Stimulated activated CD4-positive, alpha-beta T cell treated with anti-CD3 and anti-CD28 coated beads, Interleukin-2, amount 100 ng/mL, for 24 hours (primary cell): Measurements from ENCODE around the gene KCNK5.

Source experiments
- DNase-seq, 2 donors: peaks; one replicate each; pipeline ENCODE4 v3.0.0-alpha.2; 2020

Gene KCNK5

DNA sequence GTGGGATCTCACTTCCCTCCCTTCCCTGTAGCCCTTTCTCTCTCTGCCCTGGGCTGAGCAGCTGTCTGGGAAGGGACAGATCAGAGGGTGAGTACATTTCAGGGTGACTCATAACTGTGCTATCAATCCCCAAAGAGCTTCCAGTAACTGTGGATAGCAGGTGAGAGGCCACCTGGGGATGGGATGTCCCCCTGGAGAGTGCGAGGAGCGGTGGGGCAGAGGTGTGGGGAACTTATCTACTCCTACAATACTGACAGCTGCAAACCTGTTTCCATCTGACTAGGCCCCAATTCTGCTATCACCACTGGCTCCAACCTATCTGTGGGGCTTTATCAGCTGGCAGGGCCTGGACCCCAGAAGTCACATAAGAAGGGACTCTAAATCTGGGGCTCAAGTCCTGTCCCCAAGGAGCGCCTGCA, 32.6 kb downstream of the KCNK5 start:
- no peak for DNase-seq

DNA sequence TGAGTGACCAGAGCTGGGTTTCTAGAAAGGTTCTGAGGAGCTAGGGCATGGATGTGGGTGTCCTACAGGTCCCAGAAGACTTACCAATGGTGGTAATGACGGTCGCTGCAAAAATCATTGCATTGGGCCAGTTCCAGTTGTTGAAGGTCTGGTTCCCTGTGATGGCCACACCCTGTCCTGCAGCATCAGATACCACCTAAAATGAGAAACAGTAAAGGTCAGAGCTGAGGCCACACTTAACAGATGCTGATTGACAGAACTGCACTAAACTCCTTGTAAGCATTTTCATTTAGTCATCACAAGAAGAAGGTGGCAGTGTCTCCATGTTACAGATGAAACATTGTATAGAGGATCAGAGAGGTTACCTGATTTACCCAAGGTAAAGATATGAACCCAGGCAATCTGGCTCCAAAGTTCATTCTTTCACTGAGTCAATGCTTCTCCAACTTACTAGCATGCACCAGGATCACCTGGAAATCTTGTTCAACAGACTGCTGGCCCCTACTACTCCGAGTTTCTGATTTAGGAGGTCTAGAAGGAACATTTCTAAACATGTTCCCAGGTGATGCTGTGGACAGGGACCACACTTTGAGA, 33.4 kb downstream of the KCNK5 start:
- DNase-seq: no peak

DNA sequence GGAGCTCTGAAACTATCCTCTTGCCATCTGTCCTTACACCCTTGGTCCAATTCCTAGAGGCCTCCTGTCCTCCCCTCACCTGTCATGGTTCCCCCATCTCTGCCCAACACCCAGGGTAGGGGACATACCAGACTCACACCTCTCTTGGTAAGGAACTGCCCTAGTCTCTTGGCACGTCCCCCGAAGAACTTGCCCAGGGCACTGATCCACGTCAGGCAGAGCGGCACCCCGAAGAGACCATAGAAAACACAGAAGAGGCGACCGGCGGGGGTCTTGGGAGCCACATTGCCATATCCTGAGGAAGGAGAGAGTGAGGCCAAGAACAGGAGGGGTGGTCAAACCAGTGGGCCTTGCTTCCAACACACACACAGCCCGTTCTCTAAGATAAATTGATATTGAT, 34.8 kb downstream of the KCNK5 start:
- DNase-seq: no peak

DNA sequence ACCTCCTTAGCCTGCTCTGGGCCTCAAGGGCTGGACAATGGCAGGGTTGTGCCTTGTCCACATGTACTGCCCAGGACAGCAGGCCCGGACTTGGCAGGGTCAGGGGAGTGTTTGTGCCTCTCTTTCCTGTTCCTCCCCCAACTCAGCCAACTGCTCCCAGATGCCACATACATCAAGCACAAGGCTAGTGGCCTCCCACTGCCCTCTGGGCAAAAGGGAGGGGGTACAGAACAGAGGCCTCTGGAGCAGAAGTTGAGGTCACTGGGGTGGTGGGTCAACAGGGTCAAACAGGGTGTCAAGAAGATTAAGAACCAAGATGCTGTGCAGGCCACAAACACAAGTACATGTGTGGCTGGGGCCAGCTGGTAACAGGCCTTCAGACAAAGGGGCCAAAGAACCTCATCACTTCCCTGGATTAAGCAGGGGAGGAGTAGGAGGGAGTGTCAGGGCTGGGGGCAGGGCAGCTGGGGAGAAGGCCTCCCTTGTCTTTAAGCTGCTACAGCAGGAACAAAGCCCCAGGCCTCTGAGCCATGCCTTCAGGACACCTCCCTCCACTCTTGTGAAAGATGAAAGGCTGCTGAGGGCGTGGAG, 36.0 kb downstream of the KCNK5 start:
- DNase-seq: no peak

DNA sequence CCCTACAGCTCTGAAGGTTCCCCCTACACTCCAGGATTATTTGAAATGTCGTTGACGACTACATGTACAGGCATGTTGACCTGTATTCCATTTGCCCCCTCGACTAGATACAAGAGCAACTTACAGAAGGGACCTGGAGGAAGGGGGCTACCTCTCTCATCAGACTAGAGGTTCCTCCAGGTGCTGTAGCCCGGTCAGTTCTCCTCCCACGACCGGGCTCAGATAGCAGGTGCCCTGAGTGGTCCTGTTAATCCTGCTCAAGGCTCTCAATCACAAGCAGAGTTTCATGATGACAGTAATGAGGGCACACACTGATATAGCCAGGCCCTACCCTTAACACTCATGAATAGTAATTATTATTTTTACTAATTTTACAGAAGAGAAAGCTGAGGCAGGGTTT, 36.5 kb downstream of the KCNK5 start:
- DNase-seq: no peak

DNA sequence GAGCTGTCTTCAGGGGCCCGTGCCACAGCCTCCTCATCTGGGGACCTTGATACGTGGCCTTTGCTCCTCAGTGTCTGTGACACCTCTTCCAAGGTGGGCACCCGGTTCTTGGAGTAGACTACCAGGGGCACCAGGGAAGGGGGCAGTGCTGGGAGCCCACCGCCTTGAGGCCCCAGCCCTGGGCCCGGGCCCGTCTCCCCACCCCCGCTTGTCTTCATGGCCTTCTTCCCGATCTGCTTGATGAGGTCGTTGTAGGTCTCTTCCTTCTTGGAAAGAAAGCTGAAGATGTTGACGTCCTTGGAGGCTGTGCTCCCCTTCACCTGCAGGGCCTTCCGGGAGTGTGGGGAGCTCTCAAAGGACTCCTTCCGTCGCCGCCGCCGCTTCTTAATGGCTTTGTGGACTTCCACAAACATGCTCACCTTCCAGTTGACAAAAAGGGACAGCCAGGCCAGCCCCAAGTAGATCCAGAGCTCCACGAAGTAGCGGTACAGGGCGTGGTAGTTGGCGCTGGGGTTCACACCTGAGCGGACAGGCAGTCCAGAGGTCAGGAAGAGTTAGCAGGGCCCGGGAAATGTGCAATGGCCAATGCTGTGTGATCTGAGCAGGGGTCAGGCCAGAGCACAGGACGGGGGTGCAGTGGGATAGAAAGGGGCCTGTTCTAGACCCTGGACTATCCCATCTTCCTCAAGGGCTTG, 37.9 kb downstream of the KCNK5 start:
- no peak for DNase-seq

DNA sequence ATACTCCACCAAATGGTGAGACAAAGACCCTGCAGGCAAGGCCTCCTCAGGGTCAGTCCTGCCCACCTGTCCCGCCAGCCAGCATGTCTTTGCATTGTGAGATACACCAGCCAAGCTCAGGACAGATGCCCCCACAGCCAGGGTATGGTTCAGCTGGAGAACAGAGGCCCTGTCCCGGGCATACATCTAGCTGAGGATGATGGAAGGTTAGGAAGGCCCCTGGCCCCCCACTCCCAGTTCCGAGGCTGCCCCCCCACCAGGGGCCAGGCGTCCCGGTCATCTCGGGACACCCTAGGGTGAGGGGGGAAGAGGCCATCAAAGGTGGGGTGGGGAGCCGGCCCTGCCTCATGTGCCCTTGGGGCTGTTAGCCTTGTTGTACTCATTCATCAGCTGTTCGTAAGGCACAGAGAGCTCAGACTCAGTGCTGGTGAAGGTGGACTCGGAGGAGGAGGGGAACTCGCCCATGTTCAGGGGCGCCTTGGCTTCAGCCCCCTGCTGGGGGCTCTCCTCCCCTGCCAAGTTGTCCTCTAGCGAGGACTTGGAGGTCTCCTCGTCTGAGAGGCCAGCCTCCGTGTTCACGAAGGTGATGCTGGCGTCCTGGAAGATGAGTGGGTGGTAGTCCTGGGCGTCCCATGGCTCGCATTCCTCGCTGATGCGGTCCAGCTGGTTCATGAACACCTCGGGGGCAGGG, 38.6 kb downstream of the KCNK5 start:
- no peak for DNase-seq

DNA sequence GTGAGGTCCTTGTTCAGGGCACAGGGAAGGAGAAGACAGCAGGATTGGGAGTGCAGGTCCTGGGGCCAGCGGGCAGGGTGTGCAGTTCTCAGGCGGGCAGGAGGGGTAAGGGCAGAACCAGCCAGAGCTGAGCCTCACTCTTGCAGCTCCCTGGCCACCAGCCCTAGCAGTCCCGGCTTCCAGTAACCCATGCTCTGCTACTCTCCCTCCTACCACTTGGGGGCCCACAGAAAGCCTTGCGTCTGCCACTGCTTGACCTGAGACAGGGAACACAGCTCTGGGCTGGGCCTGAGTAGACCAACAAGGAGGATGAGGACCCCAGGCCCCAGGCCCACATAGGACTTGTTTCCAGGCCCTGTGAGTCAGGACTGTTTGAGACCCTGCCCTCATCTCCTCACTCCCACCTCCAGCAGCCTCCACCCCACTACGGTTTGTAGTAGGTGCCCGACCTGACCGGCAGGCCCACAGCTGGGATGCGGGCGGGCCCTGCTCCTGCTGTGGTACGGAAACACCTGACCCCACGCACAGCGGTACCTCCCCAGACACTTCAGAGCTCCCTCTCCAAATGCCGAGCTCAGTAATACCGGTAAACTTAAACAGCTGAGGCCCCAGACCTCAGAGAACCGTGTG, 39.2 kb downstream of the KCNK5 start:
- DNase-seq: peak in 1 of 2 donors; percentile 36

DNA sequence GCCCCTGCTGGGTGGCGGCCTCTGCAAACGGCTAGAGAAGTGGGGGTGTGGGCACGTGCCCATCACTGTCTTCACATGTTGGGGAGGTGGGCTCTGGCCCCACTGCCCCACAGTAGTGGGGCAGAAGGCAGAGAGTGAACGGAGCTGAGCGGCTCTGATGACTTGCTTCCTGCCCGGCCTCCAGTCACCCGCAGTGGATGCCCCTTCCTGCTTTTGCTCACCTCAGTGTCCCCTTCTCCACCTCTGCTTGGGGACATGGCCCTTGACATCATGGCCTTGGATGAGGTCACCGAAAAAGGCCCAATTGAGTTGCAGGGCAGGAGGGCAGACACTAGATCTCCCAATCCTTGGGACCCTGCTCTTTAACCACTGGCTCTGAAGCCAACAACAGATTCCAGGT, 40.1 kb downstream of the KCNK5 start:
- no peak for DNase-seq

DNA sequence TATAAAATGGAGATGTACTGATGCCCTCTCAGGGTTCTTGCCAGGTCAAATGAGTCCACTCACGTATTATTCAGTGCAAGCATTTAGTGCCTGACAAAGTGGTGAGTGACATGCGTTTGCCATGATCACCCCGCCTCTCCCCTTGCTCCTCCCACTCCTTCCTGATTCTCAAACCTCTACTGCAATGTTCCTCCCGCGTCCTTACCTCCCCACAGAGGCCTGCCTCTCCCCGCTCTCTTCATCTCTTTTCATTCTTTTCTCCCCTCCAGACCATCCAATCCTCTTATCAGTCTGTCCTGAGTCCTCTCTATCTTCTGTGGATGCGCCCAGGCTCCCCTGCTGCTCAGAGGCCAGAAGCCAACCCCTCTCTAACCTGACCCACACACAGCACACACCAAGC, 40.7 kb downstream of the KCNK5 start:
- DNase-seq: peak in 1 of 2 donors; percentile 26

DNA sequence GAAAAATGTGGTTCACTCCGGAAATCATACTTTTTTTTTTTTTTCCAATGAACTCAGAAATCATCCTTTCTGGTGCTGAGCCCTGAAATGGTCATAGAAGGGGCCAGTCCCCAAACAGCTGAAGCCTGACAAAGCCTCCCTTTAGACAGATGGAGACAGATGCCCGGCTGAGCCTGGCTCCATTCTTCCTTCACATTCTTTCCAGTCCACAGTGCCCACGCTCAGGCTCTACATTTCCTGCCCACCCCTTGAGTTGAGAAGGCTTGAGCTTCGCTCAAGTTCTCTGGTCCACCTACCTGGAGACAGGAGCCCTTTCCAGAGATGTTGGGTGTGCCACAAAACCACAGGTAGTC, 41.2 kb downstream of the KCNK5 start:
- DNase-seq: no peak

DNA sequence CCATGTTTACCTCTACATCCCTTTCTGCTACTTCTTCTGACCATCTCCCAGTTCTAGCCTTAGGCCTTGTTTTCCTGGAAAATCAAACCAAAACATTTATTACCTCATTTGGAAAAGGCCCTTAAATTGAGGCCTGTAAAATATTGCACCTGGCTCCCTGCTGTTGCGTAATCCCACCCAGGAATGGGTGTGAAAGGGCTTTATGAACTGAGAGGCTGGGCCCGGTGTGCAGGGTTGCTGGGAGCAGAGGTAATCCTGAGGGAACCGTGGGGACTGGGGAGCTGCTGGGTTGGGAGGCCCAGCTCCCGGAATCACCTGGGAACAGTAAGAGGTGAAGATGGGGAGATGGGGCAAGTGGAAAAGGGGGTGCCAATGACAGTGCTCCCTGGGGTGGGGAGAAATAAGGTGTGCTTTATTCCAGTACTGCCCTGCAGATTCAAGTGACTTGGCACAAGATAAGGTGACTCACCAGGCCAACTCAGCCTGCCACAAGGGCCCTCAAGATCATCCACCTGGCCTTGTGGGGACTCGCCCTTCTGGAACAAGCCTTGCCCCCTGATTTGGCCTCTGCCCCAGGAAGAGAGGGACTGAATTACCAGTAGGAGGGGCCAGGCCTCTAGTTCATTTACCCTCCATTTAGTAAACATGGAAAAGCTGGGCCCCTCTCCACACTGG, 44.2 kb downstream of the KCNK5 start:
- no peak for DNase-seq

DNA sequence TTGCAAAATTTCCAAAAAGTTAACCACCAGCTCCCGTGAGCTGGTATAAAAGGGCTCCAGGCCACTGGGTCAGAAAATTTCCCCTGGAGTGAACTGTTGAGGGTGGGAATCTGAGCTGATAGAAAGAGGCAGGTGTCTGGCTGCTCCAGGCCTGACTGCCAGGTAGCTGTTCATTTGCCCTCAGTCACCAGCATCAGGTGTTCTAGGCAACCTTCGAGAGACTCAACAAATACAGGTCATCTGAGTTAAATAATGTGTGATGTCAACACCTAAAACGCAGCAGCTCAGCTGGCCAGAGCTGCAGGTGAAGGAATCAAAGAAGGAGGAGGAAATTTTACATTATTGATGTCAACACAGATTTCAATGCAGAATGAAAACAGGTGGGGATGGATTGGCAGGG, 46.7 kb downstream of the KCNK5 start:
- no peak for DNase-seq

DNA sequence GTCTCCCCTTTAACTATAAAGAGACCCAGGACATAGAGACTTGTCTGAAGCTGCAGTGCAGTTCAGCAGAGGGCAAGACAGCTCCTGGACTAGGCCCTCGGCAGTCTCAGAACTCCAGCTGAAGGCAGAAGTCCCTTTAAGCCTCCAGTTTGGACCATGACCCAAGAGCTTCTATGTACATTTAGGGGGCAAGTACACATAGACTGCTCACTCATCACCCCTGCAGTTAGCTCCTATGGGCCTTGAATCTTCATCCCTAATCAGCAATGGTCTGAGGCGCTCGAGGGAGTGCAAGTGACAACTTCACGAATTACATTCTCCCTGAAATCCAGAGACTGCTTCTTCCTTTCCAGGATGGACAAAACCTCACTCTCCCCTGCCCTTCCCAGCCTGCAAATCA, 47.4 kb downstream of the KCNK5 start:
- no peak for DNase-seq

DNA sequence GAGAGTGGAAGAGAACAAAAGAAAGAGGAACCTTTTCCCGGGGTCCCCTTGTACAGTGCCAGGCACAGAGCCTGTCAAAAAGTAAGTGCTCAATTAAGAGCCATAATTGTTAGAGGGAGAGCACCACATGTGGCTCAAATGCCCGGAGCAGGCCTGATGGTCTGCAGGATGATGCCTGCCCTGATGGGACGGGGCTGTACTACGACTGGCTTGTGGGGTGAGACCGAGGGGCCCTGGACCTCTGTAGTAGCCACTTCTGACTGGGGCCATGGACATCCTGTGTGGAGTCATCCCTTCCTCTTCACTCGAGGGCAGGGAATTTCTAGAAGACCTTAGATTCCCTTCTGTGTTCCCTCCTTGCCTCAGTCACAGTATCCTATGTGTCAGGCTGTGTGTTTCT, 47.9 kb downstream of the KCNK5 start:
- DNase-seq: no peak

DNA sequence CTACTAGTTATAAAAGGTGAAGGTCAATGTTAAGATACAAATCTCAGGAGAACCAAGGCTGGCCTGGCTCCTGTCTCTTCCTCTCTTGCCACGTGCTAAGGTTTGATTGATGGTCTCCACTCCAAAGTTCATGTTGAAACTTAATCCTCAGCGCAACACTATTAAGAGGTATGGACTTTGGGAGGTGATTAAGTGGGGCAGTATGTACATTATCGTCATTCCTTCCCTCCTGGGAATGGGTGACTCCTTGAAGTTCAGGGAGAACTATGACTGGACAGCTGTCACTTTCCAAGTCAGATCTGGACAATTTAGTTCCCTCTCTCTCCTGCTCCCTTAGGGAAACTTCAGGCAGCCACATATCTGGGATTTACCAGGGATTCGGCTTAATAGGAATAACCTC, 50.5 kb downstream of the KCNK5 start:
- DNase-seq: no peak

DNA sequence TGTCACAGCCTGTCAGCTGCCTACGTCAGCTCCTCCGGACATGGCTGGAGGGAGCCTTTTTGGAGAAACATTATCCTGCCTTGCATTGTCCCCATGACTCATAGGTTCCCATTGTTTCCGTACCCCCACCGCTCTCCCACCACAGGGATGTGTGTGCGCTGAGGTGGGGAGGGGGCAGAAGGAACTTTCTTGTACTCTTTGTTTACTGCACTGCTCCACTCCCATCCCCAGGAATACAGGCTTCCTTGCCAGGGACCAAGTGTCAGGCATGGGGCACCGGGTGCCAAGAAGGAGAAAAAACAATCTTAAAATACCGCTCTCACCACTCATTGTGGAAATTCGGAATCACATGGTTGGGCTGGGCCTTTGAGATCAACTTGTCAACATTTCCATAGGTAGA, 51.0 kb downstream of the KCNK5 start:
- DNase-seq: no peak

DNA sequence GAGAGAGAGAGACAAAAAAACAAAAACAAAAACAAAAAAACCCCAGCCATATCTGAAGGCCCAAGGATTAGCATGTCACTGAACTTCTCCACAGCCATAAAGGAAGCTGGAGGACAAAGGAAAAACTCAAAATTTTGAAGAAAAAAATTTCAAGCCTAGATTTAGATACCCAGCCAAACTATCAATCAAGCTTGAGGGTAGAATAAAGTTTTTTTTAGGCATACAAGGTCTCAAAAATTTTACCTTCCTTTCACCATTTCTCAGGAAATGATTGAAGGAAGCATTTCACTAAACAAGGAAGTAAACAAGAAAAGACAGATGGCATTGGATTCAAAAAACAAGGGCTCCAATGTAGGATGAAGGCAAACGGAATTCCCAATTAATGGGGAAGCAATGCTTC, 52.1 kb downstream of the KCNK5 start:
- no peak for DNase-seq

DNA sequence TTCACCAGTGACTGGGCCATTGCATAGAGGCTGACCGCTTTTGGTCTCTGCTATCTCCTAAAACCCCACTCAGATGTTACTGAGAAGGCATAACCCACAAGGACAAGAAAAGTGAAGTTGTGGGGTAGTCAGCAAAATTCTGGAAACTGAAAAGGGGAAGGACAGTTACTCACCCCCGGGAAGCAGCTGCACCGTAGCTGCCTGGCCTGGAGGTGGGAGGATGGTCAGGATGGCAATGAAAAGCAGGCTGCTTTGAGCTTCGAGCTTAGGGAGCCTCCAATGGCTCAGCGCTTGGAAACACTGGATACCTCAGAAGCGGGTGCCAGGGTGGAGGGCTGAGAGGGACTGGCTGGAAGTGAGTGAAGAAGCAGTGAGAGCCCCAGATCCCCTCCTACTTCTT, 56.0 kb downstream of the KCNK5 start:
- DNase-seq: no peak

DNA sequence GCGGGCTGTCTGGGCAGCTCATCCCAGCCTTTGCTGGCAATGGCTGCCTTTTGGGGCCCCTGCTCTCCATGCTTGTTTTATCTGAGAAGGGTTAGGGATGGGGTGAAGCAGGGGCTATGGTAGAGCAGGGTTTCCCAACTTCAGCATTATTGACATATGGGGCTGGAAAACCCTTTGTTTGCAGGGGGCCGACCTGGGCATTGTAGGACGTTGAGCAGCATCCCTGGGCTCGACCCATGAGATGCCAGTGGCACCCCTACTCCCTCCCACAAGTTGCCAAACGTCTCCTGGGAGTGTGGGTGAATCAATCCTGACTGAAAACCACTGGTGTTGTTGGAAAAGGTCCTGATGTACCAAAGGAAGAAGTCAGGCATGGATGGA, 56.9 kb downstream of the KCNK5 start:
- no peak for DNase-seq

DNA sequence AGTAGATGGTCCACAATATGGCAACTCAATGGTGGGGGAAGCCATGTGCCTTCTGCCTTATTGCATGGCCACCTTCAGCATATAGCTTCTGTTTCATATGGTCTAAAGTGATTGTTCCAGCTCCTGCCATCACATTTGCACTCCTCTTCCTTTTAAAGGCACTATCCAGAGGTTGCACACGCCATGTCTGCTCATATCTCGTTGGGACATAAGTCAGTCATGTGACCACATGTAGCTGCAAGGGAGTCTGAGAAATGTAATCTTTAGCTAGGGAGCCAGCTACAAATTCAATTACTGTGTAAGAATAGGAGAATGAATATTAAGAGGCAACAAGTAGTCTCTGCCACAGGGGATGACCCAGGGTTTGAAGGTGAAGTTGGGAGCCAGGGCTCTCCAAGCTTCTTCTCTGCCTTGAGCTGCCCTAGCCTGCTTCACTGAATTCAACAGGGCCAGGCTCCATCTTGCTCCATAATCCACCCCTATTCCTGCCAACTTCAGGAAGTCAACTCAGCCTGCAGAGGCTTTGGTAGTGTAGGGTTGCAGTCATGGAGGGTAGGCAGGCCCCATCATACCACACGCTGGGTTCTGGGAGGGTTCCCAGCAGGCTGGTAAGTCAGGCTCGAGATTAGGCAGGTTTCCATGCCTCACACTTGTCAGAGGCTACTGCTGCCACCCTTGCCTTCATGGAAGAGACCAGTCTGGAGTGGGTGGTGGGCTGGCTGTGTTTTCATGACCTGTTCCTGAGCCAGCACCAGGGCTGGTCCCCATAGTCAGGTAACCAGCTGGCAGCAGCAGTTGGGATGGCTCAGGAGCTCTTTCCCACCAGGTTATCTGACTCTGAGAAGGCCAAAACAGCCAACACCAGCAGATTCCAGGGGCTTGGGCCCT, 57.5 kb downstream of the KCNK5 start:
- DNase-seq: no peak

DNA sequence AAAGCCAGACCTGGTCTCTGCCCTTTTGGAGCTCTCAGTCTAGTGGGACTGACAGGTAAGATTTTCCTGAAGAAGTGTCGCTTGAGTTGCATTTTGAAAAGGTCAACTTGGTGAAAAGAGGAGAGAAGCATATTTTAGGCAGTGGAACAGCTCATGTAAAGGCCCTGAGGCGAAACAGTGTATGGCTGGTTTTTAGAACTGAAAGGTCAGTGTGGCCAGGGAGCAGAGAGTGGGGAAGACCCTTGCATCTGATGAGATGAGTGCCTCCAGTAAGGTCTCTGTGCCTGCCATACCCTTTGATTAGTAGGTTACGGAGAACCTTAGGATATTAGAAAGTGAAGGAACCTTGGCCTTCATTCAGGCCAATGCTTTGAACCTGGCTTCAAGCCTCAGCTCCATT, 58.4 kb downstream of the KCNK5 start:
- no peak for DNase-seq
